Measurements from ENCODE around the gene SF3A2. TPM values are rescaled to one million over a fixed set of nuclear protein-coding genes. Genes with fewer than 3 reads are reported as not detected.

SF3A2 gene
- total RNA-seq, 2 experiments from 2014 or later, result 124 to 206 TPM

DNA sequence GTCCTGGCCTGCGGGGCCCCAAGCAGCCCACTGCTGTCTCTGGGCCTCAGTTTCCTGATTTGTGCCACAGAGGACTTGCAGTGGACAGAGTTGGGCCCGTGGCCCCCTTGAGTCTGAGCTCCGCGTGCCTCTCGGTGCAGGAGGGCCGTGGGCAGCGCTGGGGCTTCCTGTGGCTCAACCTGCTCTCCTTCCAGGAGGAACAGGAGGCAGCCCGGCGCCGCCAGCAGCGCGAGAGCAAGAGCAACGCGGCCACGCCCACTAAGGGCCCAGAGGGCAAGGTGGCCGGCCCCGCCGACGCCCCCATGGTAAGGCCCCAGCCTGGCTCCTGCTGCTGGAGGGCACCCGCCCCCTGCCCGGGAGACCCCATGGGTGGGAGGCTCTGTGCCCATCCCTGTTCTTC, 26.4 kb upstream of the SF3A2 start:
- no peak for TF ChIP-seq EZH2phosphoT487 (IDR thresholded peaks at IDR 0.05; ENCODE audit: borderline replicate concordance, low read depth, low read length)
- TF ChIP-seq, protein P1, sequence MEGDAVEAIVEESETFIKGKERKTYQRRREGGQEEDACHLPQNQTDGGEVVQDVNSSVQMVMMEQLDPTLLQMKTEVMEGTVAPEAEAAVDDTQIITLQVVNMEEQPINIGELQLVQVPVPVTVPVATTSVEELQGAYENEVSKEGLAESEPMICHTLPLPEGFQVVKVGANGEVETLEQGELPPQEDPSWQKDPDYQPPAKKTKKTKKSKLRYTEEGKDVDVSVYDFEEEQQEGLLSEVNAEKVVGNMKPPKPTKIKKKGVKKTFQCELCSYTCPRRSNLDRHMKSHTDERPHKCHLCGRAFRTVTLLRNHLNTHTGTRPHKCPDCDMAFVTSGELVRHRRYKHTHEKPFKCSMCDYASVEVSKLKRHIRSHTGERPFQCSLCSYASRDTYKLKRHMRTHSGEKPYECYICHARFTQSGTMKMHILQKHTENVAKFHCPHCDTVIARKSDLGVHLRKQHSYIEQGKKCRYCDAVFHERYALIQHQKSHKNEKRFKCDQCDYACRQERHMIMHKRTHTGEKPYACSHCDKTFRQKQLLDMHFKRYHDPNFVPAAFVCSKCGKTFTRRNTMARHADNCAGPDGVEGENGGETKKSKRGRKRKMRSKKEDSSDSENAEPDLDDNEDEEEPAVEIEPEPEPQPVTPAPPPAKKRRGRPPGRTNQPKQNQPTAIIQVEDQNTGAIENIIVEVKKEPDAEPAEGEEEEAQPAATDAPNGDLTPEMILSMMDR (conservative IDR thresholded peaks at IDR 0.05; ENCODE audit: low read length), result no peak
- H3K27ac ChIP-seq (ENCODE audit: low read depth, low read length, poor library complexity, severe bottlenecking), result no peak overlapping the region
- H3K9me2 ChIP-seq (ENCODE audit: insufficient read depth, low read length), result no peaks in the 10 kb centered on the region
- intact Hi-C loops (cut with micrococcal nuclease; ENCODE audit: unreplicated experiment), result no loop called here
- peaks cover 89% of the 10 kb centered on the region for H3K36me3 ChIP-seq (ENCODE audit: insufficient read depth, low read length)
- ChIA-PET CTCF (ENCODE audit: unreplicated experiment) (no interaction called here), POLR2A (no interaction called here)
- no peak overlapping the region for H3K4me3 ChIP-seq (ENCODE audit: low read depth, low read length, poor library complexity, severe bottlenecking)
- DNase-seq (ENCODE audit: low spot score), result no peak
- H2AFZ ChIP-seq (ENCODE audit: low read length), result no peak overlapping the region
- no TSS peak for BruUV-seq (replicated peaks)
- no peaks in the 10 kb centered on the region for H3K79me2 ChIP-seq (ENCODE audit: insufficient read depth, low read depth, low read length)
- H3K4me2 ChIP-seq (ENCODE audit: low read length), result no peak overlapping the region
- no peaks in the 10 kb centered on the region for H3K4me1 ChIP-seq (ENCODE audit: insufficient read depth, low read length, poor library complexity, severe bottlenecking)
- no peaks in the 10 kb centered on the region for H3K9me3 ChIP-seq (ENCODE audit: low read length)
- no peaks in the 10 kb centered on the region for H4K20me1 ChIP-seq (ENCODE audit: insufficient read depth, low read length)

DNA sequence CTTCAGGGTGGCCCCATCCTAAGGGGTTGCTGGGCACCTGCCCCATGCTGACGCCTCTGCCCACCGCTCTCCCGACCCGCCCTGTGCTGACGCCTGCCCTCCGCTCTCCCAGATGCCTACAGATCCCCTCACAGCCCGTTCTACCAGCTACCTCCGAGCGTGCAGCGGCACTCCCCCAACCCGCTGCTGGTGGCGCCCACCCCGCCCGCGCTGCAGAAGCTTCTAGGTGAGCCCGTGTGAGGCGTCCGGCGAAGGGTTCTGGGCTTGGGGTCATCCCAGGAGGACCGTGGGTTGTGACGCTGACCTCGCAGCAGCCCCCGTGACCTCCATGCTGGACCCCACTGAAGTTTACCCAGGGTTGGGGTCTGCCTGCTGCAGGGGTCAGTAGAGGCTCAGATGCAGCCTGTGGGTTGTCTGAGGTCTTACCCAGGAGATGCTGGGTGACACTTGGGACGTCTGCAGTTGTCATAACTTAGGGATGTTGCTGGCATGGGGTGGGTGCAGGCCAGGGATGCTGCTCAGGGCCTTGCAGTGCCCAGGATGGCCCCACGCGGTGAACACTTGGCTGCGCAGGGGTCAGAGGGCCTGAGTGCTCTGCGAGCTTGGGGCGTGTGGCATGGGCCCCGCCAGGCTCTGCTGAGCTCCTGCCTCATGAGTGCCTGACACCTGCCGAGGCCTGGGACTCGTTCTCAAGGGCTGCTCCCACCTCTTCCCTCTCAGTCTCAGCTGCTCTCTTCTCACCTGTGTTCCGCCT, 25.5 kb upstream of the SF3A2 start:
- H3K4me2 ChIP-seq (ENCODE audit: low read length), result no peak overlapping the region
- no peaks in the 10 kb centered on the region for H3K4me1 ChIP-seq (ENCODE audit: insufficient read depth, low read length, poor library complexity, severe bottlenecking)
- TF ChIP-seq EZH2phosphoT487 (IDR thresholded peaks at IDR 0.05; ENCODE audit: borderline replicate concordance, low read depth, low read length), result no peak
- TF ChIP-seq, protein P1 (conservative IDR thresholded peaks at IDR 0.05; ENCODE audit: low read length), result no peak
- BruUV-seq (replicated peaks), result no TSS peak
- no peaks in the 10 kb centered on the region for H3K9me2 ChIP-seq (ENCODE audit: insufficient read depth, low read length)
- H3K36me3 ChIP-seq (ENCODE audit: insufficient read depth, low read length), result peaks cover 94% of the 10 kb centered on the region
- no peak overlapping the region for H3K4me3 ChIP-seq (ENCODE audit: low read depth, low read length, poor library complexity, severe bottlenecking)
- no peak overlapping the region for H3K27ac ChIP-seq (ENCODE audit: low read depth, low read length, poor library complexity, severe bottlenecking)
- H2AFZ ChIP-seq (ENCODE audit: low read length), result no peak overlapping the region
- no peaks in the 10 kb centered on the region for H3K79me2 ChIP-seq (ENCODE audit: insufficient read depth, low read depth, low read length)
- no peak for DNase-seq (ENCODE audit: low spot score)
- intact Hi-C loops (cut with micrococcal nuclease; ENCODE audit: unreplicated experiment), result no loop called here
- ChIA-PET CTCF (ENCODE audit: unreplicated experiment) (no interaction called here), POLR2A (no interaction called here)
- H3K9me3 ChIP-seq (ENCODE audit: low read length), result no peaks in the 10 kb centered on the region
- H4K20me1 ChIP-seq (ENCODE audit: insufficient read depth, low read length), result no peaks in the 10 kb centered on the region

DNA sequence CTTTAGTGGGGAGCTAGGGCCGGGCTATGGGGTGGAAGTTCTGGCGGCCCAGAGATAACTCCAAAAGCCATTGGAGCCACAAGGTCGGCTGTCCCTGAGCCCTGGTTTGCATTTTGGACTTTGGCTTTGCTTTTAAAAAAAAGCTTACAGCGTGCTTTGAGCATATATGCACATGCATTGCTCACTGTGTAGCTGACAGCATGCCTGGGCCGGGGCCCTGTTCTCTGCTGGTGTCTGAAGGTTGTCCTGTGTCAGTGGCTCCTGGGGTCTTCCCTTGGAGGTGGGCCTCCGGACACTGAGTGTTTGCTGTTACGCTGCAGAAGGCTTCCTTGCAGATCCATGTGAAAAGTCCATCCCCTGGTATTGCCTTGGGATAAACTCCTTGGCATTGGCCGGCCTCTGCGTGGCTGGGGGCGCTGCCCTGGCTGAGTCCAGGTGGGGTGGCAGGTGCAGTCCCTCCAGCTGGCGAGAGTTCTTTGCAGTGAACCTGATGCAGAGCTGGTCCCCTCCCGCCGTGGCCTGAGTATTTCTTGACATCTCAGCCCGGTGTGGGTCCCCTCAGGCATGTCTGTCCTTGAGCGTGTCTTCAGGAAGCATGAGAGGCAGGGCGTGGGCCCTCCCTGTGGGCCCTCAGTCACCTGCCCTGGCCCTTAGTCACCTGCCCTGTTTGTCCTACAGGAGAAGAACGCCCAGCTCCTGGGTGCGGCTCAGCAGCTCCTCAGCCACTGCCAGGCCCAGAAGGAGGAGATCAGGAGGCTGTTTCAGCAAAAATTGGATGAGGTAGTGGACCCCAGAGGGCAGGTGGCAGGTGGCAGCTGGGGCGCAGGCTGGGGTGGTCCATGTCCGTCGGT, 23.5 kb upstream of the SF3A2 start:
- no peak overlapping the region for H3K4me3 ChIP-seq (ENCODE audit: low read depth, low read length, poor library complexity, severe bottlenecking)
- H3K4me1 ChIP-seq (ENCODE audit: insufficient read depth, low read length, poor library complexity, severe bottlenecking), result no peaks in the 10 kb centered on the region
- H4K20me1 ChIP-seq (ENCODE audit: insufficient read depth, low read length), result no peaks in the 10 kb centered on the region
- CTCF ChIA-PET (ENCODE audit: unreplicated experiment), result no interaction called here
- H3K79me2 ChIP-seq (ENCODE audit: insufficient read depth, low read depth, low read length), result no peaks in the 10 kb centered on the region
- intact Hi-C loops (cut with micrococcal nuclease; ENCODE audit: unreplicated experiment), result no loop called here
- POLR2A ChIA-PET, result no interaction called here
- peaks cover 96% of the 10 kb centered on the region for H3K36me3 ChIP-seq (ENCODE audit: insufficient read depth, low read length)
- H3K27ac ChIP-seq (ENCODE audit: low read depth, low read length, poor library complexity, severe bottlenecking), result no peak overlapping the region
- H2AFZ ChIP-seq (ENCODE audit: low read length), result no peak overlapping the region
- no TSS peak for BruUV-seq (replicated peaks)
- H3K9me2 ChIP-seq (ENCODE audit: insufficient read depth, low read length), result no peaks in the 10 kb centered on the region
- no peak for DNase-seq (ENCODE audit: low spot score)
- H3K9me3 ChIP-seq (ENCODE audit: low read length), result no peaks in the 10 kb centered on the region
- TF ChIP-seq, protein P1 (conservative IDR thresholded peaks at IDR 0.05; ENCODE audit: low read length), result no peak
- TF ChIP-seq EZH2phosphoT487 (IDR thresholded peaks at IDR 0.05; ENCODE audit: borderline replicate concordance, low read depth, low read length), result no peak
- no peak overlapping the region for H3K4me2 ChIP-seq (ENCODE audit: low read length)

Measured in OCI-LY7 (cell line).